Tibial artery (tissue), 4 donors: ENCODE measurements around the gene OCIAD2.
"Not testable (repeated sequence)": the region's sequence is repeated elsewhere in the genome, so short reads cannot be mapped to it uniquely, and the experiment has no call there.

ENCODE experiments used
- DNase-seq, 2 donors: peaks; one replicate each; pipeline ENCODE4 v3.0.0-alpha.2; 2019
- H3K27ac ChIP-seq, 2 donors: fragments of 200-600 bp; sonication (generic) in 1 of 2; 1 replicate in 1 of 2; 2 replicates in 1 of 2; pipeline ENCODE4 v1.5.1; 2018 to 2019; ENCODE audit warnings: mild to moderate bottlenecking in 1 of 2
- H3K27me3 ChIP-seq, 2 donors: fragments of 200-600 bp; sonication (generic) in 1 of 2; one replicate each; pipeline versions ENCODE4 v1.5.1 to v1.6.0; 2016 to 2019
- H3K36me3 ChIP-seq, 3 donors: fragments of 200-600 bp; sonication (generic) in 2 of 3; one replicate each; pipeline ENCODE4 v1.5.1; 2016 to 2019; ENCODE audit warnings: mild to moderate bottlenecking in 2 of 3
- H3K4me1 ChIP-seq, 4 donors: fragments of 200-600 bp; sonication (generic) in 2 of 4; 1 replicate in 3 of 4; 2 replicates in 1 of 4; pipeline ENCODE4 v1.5.1; 2016 to 2019
- H3K4me3 ChIP-seq, 2 donors: fragments of 200-600 bp; sonication (generic) in 1 of 2; 1 replicate in 1 of 2; 2 replicates in 1 of 2; pipeline ENCODE4 v1.5.1; 2018 to 2019; ENCODE audit warnings: mild to moderate bottlenecking in 2 of 2
- H3K9me3 ChIP-seq, 3 donors: fragments of 200-600 bp; sonication (generic) in 1 of 3; one replicate each; pipeline ENCODE4 v1.5.1; 2016 to 2019
- intact Hi-C: fragments of 100-400 bp; cut with DNase I; formaldehyde crosslinking; loops from one replicate; pipeline ENCODE4 v1.15.0; 2023; ENCODE audit warnings: low total_unique reads
- TF ChIP-seq, protein P1 (sequence below), 2 experiments: fragments of 200-600 bp in 1 of 2; fragments of 450-650 bp in 1 of 2; IDR thresholded peaks; one replicate each; pipeline ENCODE4 v1.5.1; 2017 to 2019; ENCODE audit warnings: antibody characterized with exemption in 2 of 2, mild to moderate bottlenecking in 1 of 2, moderate library complexity in 1 of 2

Gene OCIAD2

DNA sequence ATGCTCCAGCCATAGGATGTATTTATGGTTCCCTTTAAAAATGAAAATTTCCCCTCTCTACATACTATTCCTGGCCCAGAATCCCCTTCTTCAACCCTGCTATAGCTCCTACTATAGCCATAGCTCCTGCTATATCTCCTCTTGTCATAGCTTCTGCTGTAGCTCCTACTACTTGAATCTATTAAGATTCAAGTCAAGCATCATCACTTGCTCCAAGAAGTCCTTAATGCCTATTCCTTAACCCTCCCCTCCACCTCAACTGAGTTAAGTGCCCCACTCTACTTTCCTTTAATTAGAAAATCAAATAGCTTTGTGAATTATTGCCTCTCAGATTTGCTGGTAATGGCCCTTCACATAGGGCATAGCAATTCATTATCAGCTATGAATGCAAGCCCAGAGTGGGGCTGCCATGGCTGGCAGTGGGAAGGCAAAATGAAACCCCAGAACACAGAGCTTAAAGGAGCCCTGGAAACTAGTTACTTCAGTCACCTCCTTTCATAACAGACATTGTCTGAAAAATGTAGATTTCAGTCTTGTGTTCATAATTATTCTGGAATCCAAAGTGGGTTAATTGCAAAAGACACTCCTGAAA, 15.4 kb downstream of the OCIAD2 start:
- TF ChIP-seq, protein P1, sequence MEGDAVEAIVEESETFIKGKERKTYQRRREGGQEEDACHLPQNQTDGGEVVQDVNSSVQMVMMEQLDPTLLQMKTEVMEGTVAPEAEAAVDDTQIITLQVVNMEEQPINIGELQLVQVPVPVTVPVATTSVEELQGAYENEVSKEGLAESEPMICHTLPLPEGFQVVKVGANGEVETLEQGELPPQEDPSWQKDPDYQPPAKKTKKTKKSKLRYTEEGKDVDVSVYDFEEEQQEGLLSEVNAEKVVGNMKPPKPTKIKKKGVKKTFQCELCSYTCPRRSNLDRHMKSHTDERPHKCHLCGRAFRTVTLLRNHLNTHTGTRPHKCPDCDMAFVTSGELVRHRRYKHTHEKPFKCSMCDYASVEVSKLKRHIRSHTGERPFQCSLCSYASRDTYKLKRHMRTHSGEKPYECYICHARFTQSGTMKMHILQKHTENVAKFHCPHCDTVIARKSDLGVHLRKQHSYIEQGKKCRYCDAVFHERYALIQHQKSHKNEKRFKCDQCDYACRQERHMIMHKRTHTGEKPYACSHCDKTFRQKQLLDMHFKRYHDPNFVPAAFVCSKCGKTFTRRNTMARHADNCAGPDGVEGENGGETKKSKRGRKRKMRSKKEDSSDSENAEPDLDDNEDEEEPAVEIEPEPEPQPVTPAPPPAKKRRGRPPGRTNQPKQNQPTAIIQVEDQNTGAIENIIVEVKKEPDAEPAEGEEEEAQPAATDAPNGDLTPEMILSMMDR (IDR thresholded peaks at IDR 0.05), result no peak
- no peak for DNase-seq
- no peak overlapping the region for H3K4me3 ChIP-seq
- H3K27me3 ChIP-seq, result no peaks in the 10 kb centered on the region
- peaks cover 0 to 27% (median 0%) of the 10 kb centered on the region in 3 donors for H3K36me3 ChIP-seq
- no peaks in the 10 kb centered on the region for H3K9me3 ChIP-seq
- intact Hi-C loops, result no loop called here
- H3K4me1 ChIP-seq, result no peaks in the 10 kb centered on the region
- H3K27ac ChIP-seq, result no peak overlapping the region

DNA sequence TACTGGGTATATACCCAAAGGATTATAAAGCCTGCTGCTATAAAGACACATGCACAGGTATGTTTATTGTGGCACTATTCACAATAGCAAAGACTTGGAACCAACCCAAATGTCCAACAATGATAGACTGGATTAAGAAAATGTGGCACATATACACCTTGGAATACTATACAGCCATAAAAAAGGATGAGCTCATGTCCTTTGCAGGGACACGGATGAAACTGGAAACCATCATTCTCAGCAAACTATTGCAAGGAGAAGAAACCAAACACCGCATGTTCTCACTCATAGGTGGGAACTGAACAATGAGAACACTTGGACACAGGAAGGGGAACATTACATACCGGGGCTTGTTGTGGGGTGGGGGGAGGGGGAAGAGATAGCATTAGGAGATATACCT, 16.8 kb downstream of the OCIAD2 start:
- H3K4me1 ChIP-seq, DNase-seq, H3K27me3 ChIP-seq, H3K4me3 ChIP-seq, H3K27ac ChIP-seq, intact Hi-C loops, H3K9me3 ChIP-seq: not testable (repeated sequence)
- H3K36me3 ChIP-seq, result peaks cover 0 to 27% (median 0%) of the 10 kb centered on the region in 3 donors

DNA sequence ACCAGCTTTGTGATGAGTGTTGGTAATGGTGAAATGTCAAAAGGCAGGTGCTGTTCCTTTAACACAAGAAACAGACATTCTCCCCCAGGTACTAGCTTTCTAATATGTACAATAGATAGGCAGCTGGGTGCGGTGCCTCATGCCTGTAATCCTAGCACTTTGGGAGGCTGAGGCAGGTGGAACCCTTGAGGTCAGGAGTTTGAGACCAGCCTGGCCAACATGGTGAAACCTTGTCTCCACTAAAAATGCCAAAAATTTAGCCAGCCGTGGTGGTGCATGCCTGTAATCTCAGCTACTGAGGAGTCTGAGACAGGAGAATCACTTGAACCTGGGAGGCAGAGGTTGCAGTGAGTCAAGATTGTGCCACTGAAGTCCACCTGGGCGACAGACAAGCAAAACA, 24.9 kb downstream of the OCIAD2 start:
- H3K27me3 ChIP-seq, intact Hi-C loops, H3K27ac ChIP-seq, H3K36me3 ChIP-seq, H3K4me1 ChIP-seq, H3K9me3 ChIP-seq, DNase-seq, H3K4me3 ChIP-seq: not testable (repeated sequence)

DNA sequence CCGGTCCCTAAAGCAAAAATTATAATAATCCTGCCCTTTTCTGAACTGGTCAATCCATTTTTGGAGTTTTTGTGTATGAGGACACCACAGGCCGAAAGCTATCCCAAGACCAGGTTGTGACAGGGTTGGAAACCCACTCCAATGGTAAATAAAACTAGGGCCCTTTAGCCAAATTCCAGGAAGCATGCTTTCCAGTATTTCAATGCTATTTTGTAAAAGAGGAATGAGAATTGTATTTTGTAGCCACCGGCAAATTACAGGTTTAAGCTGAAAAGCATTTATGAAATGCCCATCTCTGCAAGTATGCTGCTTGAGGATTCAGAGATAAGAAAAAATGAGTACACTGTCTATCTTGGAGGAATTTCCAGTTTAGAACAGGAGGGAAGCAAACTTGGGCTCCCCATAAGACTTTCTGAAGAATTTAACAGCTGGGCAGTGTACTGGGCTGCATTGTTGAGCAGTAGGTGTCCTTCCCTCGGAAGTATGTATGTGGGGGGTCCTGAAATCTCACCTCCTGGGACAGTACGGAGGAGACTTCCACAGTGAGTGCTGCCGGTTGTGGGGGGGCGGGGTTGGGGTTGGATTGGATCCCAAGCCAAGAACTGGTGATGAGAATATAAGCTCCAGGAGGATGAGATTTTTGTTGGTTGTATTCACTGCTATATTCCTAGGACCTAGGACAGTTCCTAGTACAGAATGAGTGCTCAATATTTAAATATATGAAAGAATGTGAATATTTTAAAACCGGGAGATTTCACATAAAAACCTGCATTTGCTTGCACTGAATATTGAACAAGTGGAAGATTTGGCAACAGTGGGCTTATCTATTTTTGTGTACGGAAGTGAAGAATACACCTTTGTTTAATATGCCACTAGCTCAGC, 26.8 kb downstream of the OCIAD2 start:
- DNase-seq, result no peak

DNA sequence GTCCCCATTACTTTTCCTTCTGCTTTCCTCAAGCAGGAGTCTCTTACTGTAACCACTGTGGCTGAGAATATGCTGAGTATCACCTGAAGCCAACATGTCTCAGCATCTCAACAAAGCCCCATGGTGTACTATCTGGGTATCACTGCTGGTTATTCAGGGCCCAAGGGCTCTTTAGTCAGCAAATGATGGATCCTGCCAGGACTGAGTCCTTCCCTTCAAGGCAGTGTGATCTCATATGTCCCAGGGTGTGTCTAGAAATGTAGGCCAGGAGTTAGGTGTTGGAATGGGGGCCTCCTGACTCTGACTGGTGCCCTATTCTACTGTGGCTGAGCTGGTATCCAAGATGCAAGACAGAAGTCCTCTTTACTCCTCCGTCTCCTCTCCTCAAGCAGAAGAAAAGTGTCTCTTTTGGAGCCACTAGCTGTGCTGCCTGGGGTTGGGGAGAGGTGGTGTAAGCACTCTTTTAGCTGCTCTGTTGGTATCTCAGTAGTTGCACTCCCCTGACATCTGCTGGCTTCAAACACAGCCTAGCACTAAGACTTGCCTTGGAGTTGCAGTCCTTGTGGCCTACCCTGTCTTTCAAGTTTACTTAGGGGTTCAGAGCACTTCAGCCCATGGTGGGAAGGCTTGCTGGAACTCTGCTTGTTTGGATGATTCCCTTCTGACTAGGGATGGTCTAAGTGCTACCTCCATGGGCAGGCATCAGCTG, 28.6 kb downstream of the OCIAD2 start:
- Histone ChIP-seq H3K4me1 (no peaks in the 10 kb centered on the region), H3K36me3 (peaks cover 0 to 5% (median 0%) of the 10 kb centered on the region in 3 donors), H3K27ac (no peak overlapping the region), H3K27me3 (no peaks in the 10 kb centered on the region), H3K9me3 (no peaks in the 10 kb centered on the region), H3K4me3 (no peak overlapping the region)
- DNase-seq, result no peak
- intact Hi-C loops, result no loop called here
- TF ChIP-seq, protein P1 (IDR thresholded peaks at IDR 0.05), result no peak

More for the DNA sequence above, 26.8 kb downstream of the OCIAD2 start:
- H3K27ac ChIP-seq, result no peak overlapping the region
- TF ChIP-seq, protein P1 (IDR thresholded peaks at IDR 0.05), result no peak
- H3K4me3 ChIP-seq, result no peak overlapping the region
- H3K9me3 ChIP-seq, result no peaks in the 10 kb centered on the region
- intact Hi-C loops, result no loop called here
- no peaks in the 10 kb centered on the region for H3K27me3 ChIP-seq
- H3K4me1 ChIP-seq, result no peaks in the 10 kb centered on the region
- H3K36me3 ChIP-seq, result peaks cover 0 to 5% (median 0%) of the 10 kb centered on the region in 3 donors

DNA sequence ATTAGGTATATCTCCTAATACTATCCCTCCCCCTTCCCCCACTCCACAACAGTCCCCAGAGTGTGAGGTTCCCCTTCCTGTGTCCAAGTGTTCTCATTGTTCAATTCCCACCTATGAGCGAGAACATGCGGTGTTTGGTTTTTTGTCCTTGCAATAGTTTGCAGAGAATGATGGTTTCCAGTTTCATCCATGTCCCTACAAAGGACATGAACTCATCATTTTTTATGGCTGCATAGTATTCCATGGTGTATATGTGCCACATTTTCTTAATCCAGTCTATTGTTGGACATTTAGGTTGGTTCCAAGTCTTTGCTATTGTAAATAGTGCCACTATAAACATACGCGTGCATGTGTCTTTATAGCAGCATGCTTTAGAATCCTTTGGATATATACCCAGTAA, 41.9 kb downstream of the OCIAD2 start:
- H3K9me3 ChIP-seq, H3K27ac ChIP-seq, H3K4me1 ChIP-seq, intact Hi-C loops, H3K4me3 ChIP-seq, DNase-seq, H3K27me3 ChIP-seq: not testable (repeated sequence)
- peaks cover 2 to 22% (median 10%) of the 10 kb centered on the region in 3 donors for H3K36me3 ChIP-seq

DNA sequence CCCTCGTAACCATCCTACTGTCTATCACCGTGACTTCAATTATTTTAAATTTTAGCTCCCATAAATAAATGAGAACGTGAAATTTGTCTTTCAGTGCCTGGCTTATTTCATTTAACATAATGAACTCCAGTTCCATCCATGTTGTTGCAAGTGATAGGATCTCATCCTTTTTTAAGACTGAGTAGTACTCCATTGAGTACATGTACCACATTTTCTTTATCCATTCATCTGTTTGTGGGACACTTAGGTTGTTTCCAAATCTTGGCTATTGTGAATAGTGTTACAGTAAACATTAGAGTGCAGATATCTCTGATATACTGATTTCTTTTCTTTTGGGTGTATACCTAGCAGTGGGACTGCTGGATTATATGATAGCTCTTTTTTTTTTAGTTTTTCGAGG, 42.8 kb downstream of the OCIAD2 start:
- H3K36me3 ChIP-seq, result peaks cover 5 to 26% (median 16%) of the 10 kb centered on the region in 3 donors
- intact Hi-C loops, result no loop called here
- no peak overlapping the region for H3K27ac ChIP-seq
- H3K4me1 ChIP-seq, result no peaks in the 10 kb centered on the region
- no peak overlapping the region for H3K4me3 ChIP-seq
- TF ChIP-seq, protein P1 (IDR thresholded peaks at IDR 0.05), result no peak
- H3K27me3 ChIP-seq, result no peaks in the 10 kb centered on the region
- DNase-seq, result no peak
- H3K9me3 ChIP-seq, result no peaks in the 10 kb centered on the region
